Muscle layer of duodenum (tissue), 2 donors: Measurements from ENCODE around the gene CHCHD3.

Experiments
- H3K27ac ChIP-seq: one replicate; pipeline ENCODE4 v1.7.0; 2013; ENCODE audit warnings: mild to moderate bottlenecking, low read length
- H3K27me3 ChIP-seq: one replicate; pipeline ENCODE4 v1.7.0; 2013; ENCODE audit warnings: low read depth, mild to moderate bottlenecking, control low read depth, low read length
- H3K36me3 ChIP-seq, 2 donors: one replicate each; pipeline ENCODE4 v1.7.0; 2013; ENCODE audit warnings: low read length in 2 of 2, control low read depth in 1 of 2, mild to moderate bottlenecking in 1 of 2; ENCODE audit not compliant: insufficient read depth in 2 of 2, control insufficient read depth in 1 of 2
- H3K4me1 ChIP-seq, 2 donors: one replicate each; pipeline ENCODE4 v1.7.0; 2013; ENCODE audit warnings: low read length in 2 of 2, mild to moderate bottlenecking in 2 of 2, control low read depth in 1 of 2, moderate library complexity in 1 of 2; ENCODE audit not compliant: insufficient read depth in 2 of 2, control insufficient read depth in 1 of 2
- H3K4me3 ChIP-seq, 2 donors: one replicate each; pipeline ENCODE4 v1.7.0; 2013; ENCODE audit warnings: low read length in 2 of 2, low read depth in 1 of 2, mild to moderate bottlenecking in 1 of 2
- H3K9me3 ChIP-seq, 2 donors: one replicate each; pipeline ENCODE4 v1.7.0; 2013; ENCODE audit warnings: low read length in 2 of 2, control low read depth in 1 of 2, mild to moderate bottlenecking in 1 of 2; ENCODE audit not compliant: control insufficient read depth in 1 of 2
- donor health status: healthy.

The CHCHD3 gene

DNA sequence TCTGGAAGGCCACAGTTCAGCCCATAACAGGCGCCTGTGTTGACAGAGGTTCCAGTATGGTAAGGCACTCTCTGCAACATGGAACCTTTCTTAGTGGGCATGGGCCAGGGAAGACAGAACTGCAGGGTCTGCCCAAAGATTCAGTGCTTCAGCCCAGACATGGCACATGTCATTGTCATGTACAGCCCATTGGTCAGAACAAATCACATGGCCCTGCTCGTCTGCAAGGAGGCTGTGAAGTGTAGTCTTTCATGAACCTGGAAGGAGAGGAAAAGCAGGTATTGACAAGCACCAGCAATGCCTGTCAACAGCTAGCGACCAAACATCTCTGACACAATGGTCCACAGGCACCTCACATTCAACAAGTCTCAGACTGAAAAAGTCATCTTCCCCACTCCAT is 30.4 kb upstream of the CHCHD3 start:
- Histone ChIP-seq H3K36me3 (no peaks in the 10 kb centered on the region), H3K4me3 (no peak overlapping the region), H3K4me1 (no peaks in the 10 kb centered on the region), H3K27me3 (no peaks in the 10 kb centered on the region), H3K9me3 (peaks cover 6 to 8% of the 10 kb centered on the region in 2 donors), H3K27ac (no peak overlapping the region)

DNA sequence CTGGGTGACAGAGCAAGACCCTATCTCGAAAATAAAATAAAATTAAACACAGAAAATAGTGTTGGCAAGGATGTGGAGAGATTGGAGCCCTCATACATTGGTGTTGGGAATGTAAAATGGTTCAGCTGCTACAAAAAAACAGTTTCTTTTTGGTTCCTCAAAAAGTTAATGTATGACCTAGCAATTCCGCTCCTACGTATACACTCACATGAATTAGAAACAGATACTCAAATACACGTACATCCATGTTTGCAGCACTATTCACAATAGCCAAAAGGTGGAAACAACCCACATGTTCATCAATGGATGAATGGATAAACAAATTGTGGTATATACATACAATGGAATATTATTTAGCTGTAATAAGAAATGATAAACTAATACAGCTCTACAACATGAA is 28.4 kb upstream of the CHCHD3 start:
- Histone ChIP-seq H3K27me3 (no peaks in the 10 kb centered on the region), H3K4me1 (no peaks in the 10 kb centered on the region), H3K9me3 (peaks cover 6 to 8% of the 10 kb centered on the region in 2 donors), H3K27ac (no peak overlapping the region), H3K4me3 (no peak overlapping the region), H3K36me3 (no peaks in the 10 kb centered on the region)

DNA sequence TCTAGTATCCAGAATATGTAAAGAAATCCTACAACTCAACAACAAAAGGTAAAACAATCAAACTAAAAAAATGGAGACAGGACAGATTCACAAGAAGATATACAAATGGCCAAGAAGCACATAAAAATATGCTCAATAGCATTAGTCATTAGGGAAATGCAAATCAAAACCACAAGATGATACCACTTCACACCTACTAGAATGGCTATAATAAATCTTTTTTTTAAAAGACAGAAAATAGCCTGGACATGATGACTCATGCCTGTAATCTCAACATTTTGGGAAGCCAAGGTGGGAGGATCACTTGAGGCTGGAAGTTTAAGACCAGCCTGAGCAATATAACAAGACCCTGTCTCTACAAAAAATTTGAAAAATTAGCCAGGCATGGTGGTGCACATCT is 27.9 kb upstream of the CHCHD3 start:
- Histone ChIP-seq H3K27me3 (no peaks in the 10 kb centered on the region), H3K9me3 (peaks cover 6 to 8% of the 10 kb centered on the region in 2 donors), H3K4me3 (no peak overlapping the region), H3K27ac (no peak overlapping the region), H3K36me3 (no peaks in the 10 kb centered on the region), H3K4me1 (no peaks in the 10 kb centered on the region)

DNA sequence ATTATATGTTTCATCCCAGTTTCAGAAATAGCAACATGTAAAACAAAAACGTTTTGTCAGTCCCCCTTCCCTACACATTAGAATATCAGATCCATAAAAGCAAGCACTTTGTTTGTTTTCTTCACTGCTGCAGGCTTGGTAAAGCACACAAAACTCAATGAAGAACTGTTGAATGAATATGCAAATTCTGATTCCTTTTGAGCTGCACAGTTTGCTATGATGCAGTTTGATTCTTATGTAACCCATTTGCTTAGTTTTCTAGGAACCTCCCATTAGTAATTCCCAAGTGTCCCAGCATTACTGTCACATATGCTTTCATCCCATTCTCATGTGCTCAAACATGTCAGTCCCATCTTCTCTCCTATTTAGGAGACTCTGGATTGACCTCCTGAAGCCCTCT is 26.1 kb upstream of the CHCHD3 start:
- H3K27ac ChIP-seq: no peak overlapping the region
- H3K4me1 ChIP-seq: no peaks in the 10 kb centered on the region
- H3K4me3 ChIP-seq: no peak overlapping the region
- H3K36me3 ChIP-seq: no peaks in the 10 kb centered on the region
- peaks cover 6 to 8% of the 10 kb centered on the region in 2 donors for H3K9me3 ChIP-seq
- H3K27me3 ChIP-seq: no peaks in the 10 kb centered on the region

DNA sequence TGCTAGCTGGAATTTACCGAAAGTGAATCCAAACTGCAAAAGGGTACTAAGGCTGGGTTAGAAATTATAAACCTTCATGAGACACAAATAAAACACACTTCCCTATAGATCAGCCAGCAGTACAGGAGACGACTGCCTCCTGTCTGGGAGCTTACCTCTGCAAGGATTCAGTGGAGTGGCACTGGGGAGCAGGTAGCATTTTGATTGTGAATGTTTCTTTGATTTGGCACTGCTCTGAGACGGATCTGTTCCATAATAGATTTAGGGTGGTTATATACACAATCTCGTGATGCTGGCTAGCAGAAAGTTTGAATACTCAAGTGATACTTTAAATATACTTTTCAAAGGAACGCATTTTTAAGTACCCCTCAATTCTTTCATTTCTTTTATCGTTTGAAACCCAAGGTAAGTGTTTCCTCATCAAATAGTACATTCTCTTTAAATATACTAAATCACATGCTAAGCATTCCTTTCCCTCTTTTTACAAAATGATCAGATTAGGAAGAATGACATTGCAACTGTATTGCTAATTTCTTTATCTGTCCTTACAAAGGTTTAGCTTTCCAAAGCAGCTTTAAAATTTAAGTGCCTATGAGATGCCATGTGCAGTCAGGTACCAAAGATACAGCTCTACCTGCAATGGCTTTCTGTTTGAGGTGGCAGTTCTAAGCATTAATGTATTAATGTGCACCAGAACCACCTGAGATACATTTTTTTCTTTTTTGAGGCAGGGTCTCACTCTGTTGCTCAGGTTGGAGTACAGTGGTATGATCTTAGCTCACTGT is 20.6 kb upstream of the CHCHD3 start:
- Histone ChIP-seq H3K36me3 (no peaks in the 10 kb centered on the region), H3K4me3 (no peak overlapping the region), H3K27ac (no peak overlapping the region), H3K27me3 (no peaks in the 10 kb centered on the region), H3K4me1 (no peaks in the 10 kb centered on the region), H3K9me3 (no peaks in the 10 kb centered on the region)

DNA sequence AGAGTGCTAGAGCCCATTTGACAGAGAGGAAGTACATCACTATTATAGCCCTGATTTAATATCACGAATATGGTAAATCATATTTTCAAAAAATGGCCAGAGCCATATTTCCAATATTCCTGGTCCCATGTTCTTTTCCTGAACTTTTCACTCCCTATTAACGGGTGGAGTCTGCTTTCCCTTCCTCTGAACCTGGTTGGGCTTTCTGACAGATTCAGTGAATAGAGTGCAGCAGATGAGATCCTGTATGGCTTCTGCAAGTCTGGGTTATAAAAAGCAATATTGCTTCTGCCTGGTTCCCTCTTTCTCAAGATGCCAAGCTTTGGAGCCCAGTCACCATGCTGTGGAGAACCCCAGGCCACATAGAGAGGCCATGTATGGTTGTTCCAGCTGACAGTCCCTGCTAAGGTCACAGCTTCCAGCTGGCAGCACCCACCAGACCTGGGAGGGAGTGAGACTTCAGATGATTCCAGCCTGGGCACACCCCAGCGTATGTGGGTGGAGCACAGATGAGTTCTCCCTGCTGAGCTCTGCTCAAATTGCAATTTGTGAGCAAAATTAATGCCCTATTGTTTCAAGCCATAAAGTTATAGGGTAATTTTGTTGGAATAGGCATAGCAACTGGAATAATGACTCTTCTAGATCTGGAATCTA is 17.9 kb upstream of the CHCHD3 start:
- Histone ChIP-seq H3K4me3 (no peak overlapping the region), H3K27ac (no peak overlapping the region), H3K27me3 (no peaks in the 10 kb centered on the region), H3K9me3 (no peaks in the 10 kb centered on the region), H3K4me1 (no peaks in the 10 kb centered on the region), H3K36me3 (no peaks in the 10 kb centered on the region)

DNA sequence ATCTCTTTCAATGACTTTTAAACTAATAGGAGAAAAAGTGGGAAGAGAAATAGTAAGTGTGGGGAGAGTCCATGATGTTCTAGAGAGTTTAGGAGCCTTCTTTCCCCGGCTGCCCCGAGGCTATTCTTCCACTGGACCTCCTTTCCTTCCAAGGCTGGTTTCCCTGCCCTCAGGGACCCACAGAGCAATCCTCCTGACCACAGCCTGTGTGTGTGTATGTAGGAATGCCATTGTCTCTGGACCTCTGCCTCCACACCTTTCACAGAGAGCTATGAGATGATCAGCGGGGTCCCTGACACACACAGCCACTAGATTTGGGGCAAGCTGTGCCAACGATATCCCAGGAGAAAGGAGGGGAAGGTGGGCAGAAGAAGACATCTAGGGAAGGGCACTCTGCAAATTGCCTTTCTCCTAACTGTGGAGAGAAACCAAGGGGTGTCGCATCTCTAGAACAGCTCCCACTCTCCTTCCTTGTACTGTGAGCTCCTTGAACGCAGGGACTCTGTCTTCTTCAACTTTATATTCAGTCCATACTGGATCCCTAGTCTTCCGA is 13.3 kb upstream of the CHCHD3 start:
- H3K27me3 ChIP-seq: no peaks in the 10 kb centered on the region
- no peaks in the 10 kb centered on the region for H3K36me3 ChIP-seq
- H3K27ac ChIP-seq: no peak overlapping the region
- H3K4me3 ChIP-seq: no peak overlapping the region
- no peaks in the 10 kb centered on the region for H3K9me3 ChIP-seq
- H3K4me1 ChIP-seq: no peaks in the 10 kb centered on the region

DNA sequence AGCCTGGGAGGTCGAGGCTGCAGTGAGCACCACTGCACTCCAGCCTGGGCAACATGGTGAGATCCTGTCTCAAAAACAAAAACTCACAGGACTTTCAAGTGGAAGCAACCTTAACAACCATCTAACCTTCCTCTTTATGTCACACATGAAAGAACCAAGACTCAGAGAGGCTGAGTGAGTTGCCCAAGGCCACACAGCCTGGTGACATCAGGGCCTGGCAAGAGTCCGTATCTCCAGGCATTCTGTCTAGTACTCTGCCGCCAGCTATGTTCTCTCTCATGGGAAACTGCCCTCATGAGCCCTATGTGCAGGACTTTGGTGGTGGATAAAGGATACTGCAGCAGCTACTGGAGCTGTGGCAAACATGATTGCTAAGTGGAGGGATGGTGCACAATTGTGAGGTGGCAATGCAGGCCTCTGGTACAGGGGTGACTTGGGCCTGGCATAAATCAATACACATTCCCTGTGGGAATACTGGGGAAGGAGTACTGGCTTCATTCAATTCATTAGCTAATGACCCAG is 10.1 kb upstream of the CHCHD3 start:
- H3K9me3 ChIP-seq: no peaks in the 10 kb centered on the region
- no peaks in the 10 kb centered on the region for H3K36me3 ChIP-seq
- H3K27ac ChIP-seq: no peak overlapping the region
- H3K4me3 ChIP-seq: no peak overlapping the region
- H3K4me1 ChIP-seq: no peaks in the 10 kb centered on the region
- no peaks in the 10 kb centered on the region for H3K27me3 ChIP-seq

DNA sequence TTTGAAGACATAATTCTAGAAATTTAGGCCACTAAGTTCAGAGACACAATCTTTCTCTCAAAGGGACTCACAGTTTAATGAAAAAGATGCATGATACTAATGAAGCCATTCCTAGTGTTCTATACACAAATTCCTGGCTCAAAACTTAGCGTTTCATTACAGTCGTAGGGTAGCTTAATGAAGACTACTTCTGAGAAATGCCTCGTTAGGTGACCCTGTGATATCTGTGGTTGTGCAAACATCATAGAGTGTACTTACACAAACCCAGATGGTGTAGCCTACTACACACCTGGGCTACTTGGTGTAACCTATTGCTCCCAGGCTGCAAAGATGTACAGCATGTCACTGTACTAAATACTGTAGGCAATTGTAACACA is 488 bp upstream of the CHCHD3 start:
- H3K27ac ChIP-seq: no peak overlapping the region
- no peaks in the 10 kb centered on the region for H3K9me3 ChIP-seq
- no peaks in the 10 kb centered on the region for H3K36me3 ChIP-seq
- H3K4me3 ChIP-seq: peak overlapping the region; percentile 54 to 90
- H3K27me3 ChIP-seq: no peaks in the 10 kb centered on the region
- H3K4me1 ChIP-seq: peaks cover 14 to 18% of the 10 kb centered on the region in 2 donors

DNA sequence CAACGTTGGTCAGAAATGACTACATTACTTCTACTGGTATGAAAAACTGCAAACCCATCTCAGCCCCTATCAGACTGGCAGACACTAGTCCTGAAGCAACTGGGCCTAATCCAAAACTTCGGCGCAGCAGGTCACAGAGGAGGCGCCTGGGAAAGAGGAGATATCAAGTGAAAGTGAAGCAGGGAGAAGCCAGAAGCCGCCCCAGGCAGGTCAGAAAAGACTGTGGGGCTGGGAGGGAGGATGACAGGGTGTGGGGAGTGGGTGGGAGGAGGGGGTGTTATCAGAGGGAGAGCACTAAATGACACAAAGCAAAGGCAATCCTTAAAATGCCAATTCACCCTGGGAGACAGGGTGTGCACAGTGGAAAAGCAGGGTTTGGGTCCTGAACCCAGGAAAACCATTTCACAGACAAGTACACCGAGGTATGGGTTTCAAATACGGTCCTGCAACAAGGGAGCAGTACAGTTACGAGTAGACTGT is 731 bp downstream of the CHCHD3 start:
- Histone ChIP-seq H3K4me1 (peaks cover 14 to 18% of the 10 kb centered on the region in 2 donors), H3K4me3 (peak overlapping the region; percentile 90 to 99), H3K36me3 (no peaks in the 10 kb centered on the region), H3K27me3 (no peaks in the 10 kb centered on the region), H3K27ac (peak overlapping the region; percentile 85), H3K9me3 (no peaks in the 10 kb centered on the region)

DNA sequence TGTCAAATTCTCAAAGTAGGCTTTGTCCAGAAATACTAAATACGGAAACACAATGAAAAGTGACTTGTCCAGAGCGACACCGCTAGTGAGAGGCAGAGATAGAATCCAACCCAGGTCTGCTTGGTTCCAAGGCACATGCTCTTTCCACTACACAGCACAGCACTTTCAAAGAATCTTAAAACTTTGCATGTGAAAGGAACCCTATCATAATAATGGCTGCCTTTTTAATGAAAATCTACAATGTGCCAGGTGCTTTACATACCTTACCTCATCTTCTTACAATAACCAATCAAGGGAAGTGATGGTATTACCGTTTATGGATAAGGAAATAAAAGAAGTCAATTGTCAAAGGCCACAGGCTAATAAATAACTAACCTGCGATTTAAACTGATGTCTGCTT is 2.6 kb downstream of the CHCHD3 start:
- Histone ChIP-seq H3K27me3 (no peaks in the 10 kb centered on the region), H3K4me3 (no peak overlapping the region), H3K36me3 (no peaks in the 10 kb centered on the region), H3K4me1 (peaks cover 14 to 18% of the 10 kb centered on the region in 2 donors), H3K27ac (no peak overlapping the region), H3K9me3 (no peaks in the 10 kb centered on the region)
